K562 (cell line): Measurements from ENCODE around the gene SAE1. TPM values are rescaled to one million over a fixed set of nuclear protein-coding genes. Genes with fewer than 3 reads are reported as not detected.

Experiments
- CBFA2T3 ChIP-seq: fragments of 450-650 bp; IDR thresholded peaks from 2 replicates; pipeline ENCODE4 v1.6.1; 2017
- ELK3 ChIP-seq: fragments of 450-650 bp; formaldehyde crosslinking; IDR thresholded peaks from 2 replicates; pipeline ENCODE4 v1.4.0; 2020; ENCODE audit warnings: mild to moderate bottlenecking
- HDAC3 ChIP-seq: fragments of 450-650 bp; IDR thresholded peaks from 2 replicates; pipeline ENCODE4 v1.6.1; 2018; ENCODE audit warnings: borderline replicate concordance, mild to moderate bottlenecking, moderate library complexity; ENCODE audit not compliant: partially characterized antibody
- KLF1 ChIP-seq: fragments of 450-650 bp; IDR thresholded peaks from 2 replicates; pipeline ENCODE4 v1.6.1; 2016; ENCODE audit warnings: missing genetic modification characterization, missing compliant biosample characterization
- MYC ChIP-seq, 2 experiments: fragments of 250-450 bp in 1 of 2; sonication (Bioruptor Pico) in 1 of 2; IDR thresholded peaks; 2 replicates each; pipeline versions ENCODE4 v1.5.1 to v1.6.1; 2012 to 2021; ENCODE audit warnings: low read depth in 2 of 2, borderline replicate concordance in 1 of 2, improper control_type of control experiment in 1 of 2, low read length in 1 of 2, mild to moderate bottlenecking in 1 of 2, moderate library complexity in 1 of 2
- NONO ChIP-seq, 2 experiments: fragments of 200-400 bp in 1 of 2; fragments of 450-650 bp in 1 of 2; formaldehyde crosslinking in 1 of 2; IDR thresholded peaks; 2 replicates each; pipeline ENCODE4 v1.6.1; 2017; ENCODE audit warnings: low read depth in 2 of 2, mild to moderate bottlenecking in 2 of 2, moderate library complexity in 2 of 2, low read length in 1 of 2
- PTRF ChIP-seq: fragments of 450-650 bp; IDR thresholded peaks from 2 replicates; pipeline ENCODE4 v1.6.1; 2016; ENCODE audit warnings: mild to moderate bottlenecking, missing genetic modification characterization, missing compliant biosample characterization
- SNAPC5 ChIP-seq: fragments of 250-450 bp; sonication (Bioruptor Pico); IDR thresholded peaks from 2 replicates; pipeline ENCODE4 v1.8.0; 2021; ENCODE audit warnings: moderate library complexity, mild to moderate bottlenecking, inconsistent platforms
- ZBTB40 ChIP-seq, 2 experiments: fragments of 450-650 bp in 1 of 2; sonication (generic) in 1 of 2; formaldehyde crosslinking in 1 of 2; IDR thresholded peaks; 2 replicates each; pipeline versions ENCODE4 v1.7.1 to v1.9.0; 2016 to 2022; ENCODE audit warnings: inconsistent platforms in 1 of 2, mild to moderate bottlenecking in 1 of 2, missing genetic modification reagents in 1 of 2
- ZNF277 ChIP-seq: fragments of 250-450 bp; sonication (Bioruptor Pico); IDR thresholded peaks from 2 replicates; pipeline ENCODE4 v1.8.0; 2022; ENCODE audit warnings: inconsistent platforms, mild to moderate bottlenecking, moderate library complexity, borderline replicate concordance
- ZNF511 ChIP-seq: sonication (generic); formaldehyde crosslinking; IDR thresholded peaks from 2 replicates; pipeline ENCODE4 v1.8.0; 2022; ENCODE audit warnings: mild to moderate bottlenecking, missing genetic modification reagents
- ZNF699 ChIP-seq: fragments of 250-450 bp; sonication (Bioruptor Pico); IDR thresholded peaks from 2 replicates; pipeline ENCODE4 v1.8.0; 2021; ENCODE audit warnings: mild to moderate bottlenecking, moderate library complexity; ENCODE audit not compliant: insufficient replicate concordance
- ZNF778 ChIP-seq: fragments of 450-650 bp; formaldehyde crosslinking; IDR thresholded peaks from 2 replicates; pipeline ENCODE4 v1.4.0; 2020; ENCODE audit warnings: mild to moderate bottlenecking, moderate library complexity
- polyA plus RNA-seq, 8 experiments: library from polyadenylated mRNA; depleted of rRNA in 4 of 8; stranded (reverse) in 5 of 8; unstranded in 3 of 8; fragments of >200 nt; fragmentation: Nextera tagmentation in 2 of 8; fragmentation: Illumina TruSeq in 1 of 8; extraction: Ambion mirVana in 2 of 8; extraction: Trizol in 1 of 8; gene quantifications; 2 replicates each; pipeline versions ENCODE4 v1.2.1 to v1.2.3, GENCODE V29; 2011 to 2014; ENCODE audit warnings: inconsistent platforms in 1 of 8, missing spikeins in 1 of 8
- total RNA-seq, 7 experiments: library from RNA; depleted of rRNA in 6 of 7; stranded (reverse); fragments of >200 nt in 6 of 7; fragmentation: Illumina TruSeq in 2 of 7; extraction: Trizol in 2 of 7; gene quantifications; 2 replicates each; pipeline versions ENCODE4 v1.2.1 to v1.2.3, GENCODE V29; 2011 to 2021; ENCODE audit warnings: low replicate concordance in 1 of 7

Gene SAE1
- total and polyA plus RNA-seq, 9 of the 15 experiments (the other 6 are each of a cell fraction or from before 2014, with no cell fraction given) = 82.8 to 299 (median 217) TPM

- TF ChIP-seq ZNF277 (no peak), ZNF511 (CRISPR knock-in tag) (no peak), KLF1 (tag) (no peak), MYC (IDR thresholded peaks at IDR 0.05; ENCODE audit: low read depth, low read length) (no peak), MYC (CRISPR knock-in tag; IDR thresholded peaks at IDR 0.05; ENCODE audit: borderline replicate concordance, low read depth) (no peak), ELK3 (no peak), SNAPC5 (CRISPR knock-in tag) (no peak), ZNF699 (no peak), HDAC3 (no peak), ZBTB40 (IDR thresholded peaks at IDR 0.05) (no peak), ZBTB40 (CRISPR knock-in tag; IDR thresholded peaks at IDR 0.05) (no peak), ZNF778 (no peak), CBFA2T3 (peak; percentile 74), NONO (IDR thresholded peaks at IDR 0.05; ENCODE audit: low read depth in 2 of 2, low read length in 1 of 2) (no peak), PTRF (tag) (peak; percentile 44; the same call in 1 of the 2 replicates)
Observed at GRCh38 chr19:47099576-47100050, 31.0 kb upstream of the SAE1 start (continued).
